Measurements from ENCODE around the gene RXRA.

The RXRA gene

DNA sequence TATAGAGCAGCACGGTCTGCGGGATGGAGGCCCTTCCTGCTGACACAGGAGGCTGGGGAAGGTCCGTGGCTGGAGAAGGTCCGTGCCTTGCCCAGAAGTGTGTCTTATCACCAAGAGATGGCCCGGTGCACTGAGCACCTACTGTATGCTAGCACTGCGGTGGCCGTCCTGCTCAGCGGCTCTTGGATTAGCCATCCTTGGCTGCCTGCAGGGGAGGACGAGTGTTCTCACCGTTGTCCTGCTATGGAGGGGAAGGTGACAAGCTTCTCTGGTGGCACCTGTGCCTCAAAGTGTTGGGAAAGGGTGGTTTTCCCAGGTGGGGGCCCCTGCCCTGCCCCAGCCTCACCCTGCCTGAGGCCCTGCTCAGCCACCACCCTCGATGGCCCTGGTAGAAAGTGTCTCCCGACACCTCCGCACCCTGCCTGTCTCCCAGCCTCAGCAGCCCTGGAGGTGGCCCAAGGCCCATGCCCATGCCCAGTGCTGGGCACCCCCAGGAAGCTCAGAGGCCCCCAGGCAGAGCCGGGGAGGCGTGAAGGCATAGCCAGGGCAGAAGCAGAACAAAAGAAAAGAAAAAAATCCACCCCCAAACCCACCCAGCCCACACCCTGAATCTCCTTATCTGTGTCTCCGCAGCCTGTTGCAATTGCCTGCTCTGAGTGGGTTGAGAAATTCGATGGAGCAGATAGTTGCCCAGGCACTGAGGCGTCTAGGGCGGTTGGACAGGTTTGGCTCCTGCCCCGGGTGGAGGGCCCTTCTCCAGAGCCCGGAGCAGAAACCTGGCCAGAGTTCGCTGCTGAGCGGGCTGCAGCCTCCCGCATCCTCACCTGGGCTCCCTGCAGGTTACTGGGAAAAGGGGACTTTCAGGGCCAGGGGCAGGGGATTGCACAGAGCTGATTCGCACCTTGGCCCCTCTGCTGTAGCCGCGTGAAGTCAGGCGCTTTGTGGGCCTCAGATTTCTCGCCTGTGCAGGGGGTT, 30.5 kb downstream of the RXRA start:
- DNase-seq = no peak

DNA sequence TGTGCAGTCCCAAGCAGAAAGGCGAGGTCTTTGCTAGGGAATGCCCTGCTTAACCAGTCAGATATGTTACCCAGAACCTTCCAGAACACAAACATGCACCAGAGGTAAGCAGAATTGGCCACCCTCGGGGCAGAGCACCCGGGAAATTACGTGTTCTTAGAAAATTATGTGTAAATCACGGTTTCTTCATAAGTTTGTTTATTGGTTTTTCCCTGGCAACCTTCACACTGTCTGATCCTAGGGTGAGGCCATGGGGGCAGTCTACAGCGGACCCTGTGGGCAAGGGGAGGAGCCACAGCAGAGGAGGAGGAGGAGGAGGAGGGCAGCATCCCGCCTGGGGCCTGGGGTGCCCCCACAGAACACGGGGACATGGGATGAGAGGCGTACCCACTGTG, 31.4 kb downstream of the RXRA start:
- DNase-seq = no peak

DNA sequence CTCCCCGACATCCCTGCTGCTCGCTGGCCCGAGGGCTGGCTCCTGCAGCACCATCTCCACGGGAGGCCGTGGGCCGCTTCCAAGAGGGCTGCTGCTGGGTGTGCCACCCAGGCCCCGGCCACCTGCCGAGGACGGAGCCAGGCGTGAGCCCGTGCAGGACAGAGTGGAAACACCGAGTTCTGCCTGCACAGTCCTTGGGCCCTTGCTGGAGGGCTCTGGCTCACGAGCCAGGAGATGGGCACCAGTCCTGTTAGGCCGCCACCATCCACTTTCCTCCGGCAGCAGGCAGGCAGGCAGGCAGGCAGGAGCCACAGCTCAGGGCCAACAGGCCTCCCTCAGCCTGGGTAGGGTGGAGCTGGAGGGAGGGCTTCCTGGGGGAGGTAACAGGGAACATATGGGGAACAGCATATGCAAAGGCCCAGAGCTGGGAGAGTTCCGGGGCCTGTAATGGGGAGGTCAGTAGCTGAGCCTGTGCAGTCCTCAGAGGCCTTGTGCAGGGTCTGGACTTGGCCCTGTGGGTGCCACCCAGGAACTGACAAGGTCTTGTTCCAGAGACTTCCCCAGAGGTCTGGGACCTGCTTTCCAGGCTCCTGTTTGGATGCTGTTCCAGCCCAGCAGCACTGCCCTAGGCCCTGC, 31.9 kb downstream of the RXRA start:
- DNase-seq = no peak

DNA sequence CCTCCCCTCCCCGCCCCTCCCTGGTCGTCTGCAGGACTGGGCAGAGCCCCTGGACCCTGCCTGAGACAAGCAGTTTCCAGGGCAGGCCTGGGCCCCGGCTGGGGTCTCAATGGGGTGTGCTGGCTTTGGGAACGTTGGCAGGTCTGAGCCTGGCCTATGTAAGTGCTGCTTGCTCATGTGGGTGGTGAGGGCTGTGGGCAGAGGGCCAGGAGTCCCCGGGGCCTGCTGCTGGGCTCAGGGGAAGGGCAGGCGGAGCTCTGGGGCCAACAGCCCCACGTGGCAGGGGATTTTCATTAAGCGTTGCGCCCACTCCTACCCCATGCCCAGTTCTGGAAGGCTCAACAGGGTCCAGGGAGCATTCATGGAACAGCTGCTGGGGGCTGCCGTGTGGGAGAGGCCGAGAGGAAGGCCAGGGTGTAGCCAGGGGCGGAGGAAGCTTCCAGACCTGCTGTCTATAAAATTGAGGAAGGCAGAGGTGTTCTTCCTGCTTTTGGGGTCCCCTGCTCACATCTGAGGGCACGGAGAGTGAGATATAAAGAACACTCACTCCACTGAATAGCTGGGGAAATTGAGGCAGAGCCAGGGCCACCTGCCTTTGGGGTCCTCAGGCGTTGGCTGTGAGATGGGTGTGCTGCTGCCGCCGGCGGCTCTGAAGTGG, 32.5 kb downstream of the RXRA start:
- DNase-seq = no peak

DNA sequence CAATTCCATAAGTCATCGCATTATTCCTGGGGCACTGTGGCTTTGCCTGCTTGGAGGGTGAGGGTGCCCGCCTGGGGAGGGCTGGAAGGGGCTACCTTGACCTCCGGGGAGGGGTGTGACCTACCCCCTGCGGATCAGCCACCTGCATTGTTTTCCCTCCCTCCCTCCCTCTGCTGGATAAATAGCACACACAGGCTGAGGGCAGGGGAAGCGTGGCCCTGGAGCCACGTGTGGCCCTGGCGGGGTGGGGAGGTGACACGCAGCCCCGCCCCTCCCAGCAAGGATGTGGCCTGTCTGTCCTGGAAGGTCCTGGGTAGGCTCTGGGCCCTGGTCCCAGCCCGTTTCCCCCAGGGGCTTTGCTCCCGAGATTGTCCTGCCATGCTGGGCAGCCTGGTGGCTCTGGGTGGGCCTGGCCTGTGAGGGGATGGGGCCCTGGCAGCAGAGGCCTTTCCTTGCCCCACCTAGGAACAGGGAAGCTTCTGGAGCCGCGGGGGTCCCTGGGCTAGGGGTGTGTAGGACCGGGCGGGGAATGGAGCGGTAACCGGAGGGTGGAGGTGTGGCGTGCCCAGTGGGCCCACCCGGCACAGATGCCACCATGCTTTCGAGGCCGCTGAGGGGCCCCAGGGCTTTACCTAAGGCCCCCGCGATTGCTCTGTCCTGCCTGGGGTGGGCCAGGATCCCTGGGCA, 33.4 kb downstream of the RXRA start:
- no peak for DNase-seq

DNA sequence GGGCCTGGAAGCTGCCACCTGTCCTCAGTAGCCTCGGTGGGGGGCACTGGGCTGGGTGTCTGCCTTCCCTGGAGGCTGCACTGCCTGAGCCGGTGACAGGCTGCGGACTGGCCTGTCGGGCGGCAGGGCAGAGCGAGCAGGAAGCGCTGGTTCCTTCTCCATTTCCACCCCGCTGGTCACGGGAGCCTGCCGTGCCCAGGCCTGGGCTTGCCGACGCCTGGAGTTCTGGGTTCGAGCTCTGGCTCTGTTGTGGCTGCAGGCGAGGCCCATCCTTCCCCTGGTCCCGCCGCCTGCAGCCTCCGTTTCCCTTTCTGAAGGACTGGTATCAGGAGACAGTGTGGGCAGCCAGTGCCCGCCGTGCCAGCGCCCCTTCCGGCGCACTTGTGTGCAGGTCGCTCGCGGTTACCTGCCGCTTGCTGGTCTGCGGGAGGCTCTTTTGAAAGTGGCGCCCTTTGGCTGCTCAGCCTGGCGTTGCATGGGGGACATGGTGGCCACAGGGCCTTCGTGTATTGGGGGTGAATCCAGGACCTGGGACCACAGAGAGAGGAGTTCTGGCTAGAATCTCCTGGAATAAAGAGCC, 34.0 kb downstream of the RXRA start:
- no peak for DNase-seq

DNA sequence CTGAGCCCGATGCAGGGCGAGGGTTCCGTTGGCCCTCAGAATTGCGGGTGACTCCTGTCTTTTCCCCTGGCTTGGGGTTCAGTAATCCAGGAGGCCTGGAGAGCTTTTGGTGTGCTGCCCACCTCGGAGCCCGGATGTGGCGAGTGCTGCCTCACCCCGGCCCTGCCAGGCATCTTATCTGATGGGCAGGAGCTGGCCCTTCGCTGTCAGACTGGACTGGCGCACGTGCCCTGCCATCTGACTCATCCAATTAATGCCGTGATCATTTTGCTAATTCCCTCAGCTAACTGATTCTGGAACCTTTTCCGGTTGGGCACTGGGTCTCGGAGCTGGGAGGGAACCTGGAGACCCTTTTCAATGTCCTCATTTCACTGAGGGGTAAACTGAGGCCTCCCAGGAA, 34.6 kb downstream of the RXRA start:
- no peak for DNase-seq

DNA sequence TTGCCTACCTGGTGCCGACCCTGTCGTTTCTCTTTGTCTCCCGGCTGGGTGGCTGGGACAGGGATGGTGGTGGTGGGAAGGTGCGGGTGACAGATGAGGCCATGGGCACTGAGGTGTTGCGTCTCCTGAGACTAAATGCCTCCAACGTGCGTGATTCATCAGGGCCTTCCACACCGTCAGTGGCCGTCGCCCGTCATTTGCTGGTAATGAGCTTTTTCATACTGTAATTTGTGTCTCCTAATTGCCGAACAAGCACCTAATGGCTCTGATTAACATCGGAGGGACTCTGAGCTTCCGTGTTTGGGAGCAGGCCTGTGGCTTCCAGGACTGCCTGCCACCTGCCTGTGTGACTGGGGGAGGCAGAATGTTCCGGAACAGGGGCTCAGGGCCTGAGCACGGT, 35.2 kb downstream of the RXRA start:
- DNase-seq = no peak

DNA sequence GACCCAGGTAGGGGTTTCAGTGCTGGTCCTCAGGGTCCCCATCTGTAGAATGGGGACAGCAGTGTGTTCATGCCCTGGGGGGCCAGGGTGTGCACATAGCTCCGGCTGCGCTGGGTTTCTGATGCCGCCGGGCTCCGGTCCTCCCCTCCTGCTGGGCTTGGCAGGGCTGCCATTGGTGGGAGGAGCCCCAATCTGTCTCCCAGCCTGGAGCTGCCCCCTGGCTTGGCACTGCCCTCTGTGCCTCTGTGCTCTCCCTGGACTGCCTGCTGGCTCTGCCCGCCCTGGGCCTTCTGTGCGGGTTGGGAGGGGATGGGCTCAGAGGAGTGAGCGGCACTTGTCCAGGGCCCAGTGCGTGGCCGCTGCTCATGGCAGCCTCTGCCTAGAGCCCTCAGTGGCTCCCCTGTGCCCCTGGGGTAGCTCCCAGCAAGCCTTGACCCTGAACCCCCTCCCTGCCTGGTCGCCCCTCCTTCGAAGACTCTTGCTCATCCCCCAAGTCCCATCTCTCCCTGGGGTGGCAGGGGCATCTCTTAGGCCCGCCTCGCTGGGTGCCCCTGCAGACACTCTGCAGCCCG, 35.7 kb downstream of the RXRA start:
- DNase-seq = no peak

DNA sequence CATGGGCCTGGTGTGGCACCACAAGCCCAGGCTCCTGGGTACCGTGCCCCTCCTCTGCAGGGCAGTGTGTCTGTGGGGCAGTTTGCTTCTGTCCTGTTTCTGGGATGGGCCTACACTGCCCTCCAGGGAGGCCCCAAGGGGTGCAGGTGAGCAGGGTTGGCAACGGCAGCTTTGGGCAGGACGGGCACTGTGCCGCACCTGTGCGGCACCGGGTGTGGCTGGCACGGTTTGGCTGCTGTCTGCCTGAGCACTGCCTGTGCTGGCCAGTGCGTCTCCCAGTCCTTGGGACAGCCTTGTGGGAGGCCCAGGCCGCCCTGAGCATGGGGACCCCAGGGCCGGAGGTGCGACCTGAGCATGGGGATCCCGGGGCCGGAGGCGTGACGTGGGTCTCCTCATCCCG, 37.2 kb downstream of the RXRA start:
- DNase-seq = no peak

DNA sequence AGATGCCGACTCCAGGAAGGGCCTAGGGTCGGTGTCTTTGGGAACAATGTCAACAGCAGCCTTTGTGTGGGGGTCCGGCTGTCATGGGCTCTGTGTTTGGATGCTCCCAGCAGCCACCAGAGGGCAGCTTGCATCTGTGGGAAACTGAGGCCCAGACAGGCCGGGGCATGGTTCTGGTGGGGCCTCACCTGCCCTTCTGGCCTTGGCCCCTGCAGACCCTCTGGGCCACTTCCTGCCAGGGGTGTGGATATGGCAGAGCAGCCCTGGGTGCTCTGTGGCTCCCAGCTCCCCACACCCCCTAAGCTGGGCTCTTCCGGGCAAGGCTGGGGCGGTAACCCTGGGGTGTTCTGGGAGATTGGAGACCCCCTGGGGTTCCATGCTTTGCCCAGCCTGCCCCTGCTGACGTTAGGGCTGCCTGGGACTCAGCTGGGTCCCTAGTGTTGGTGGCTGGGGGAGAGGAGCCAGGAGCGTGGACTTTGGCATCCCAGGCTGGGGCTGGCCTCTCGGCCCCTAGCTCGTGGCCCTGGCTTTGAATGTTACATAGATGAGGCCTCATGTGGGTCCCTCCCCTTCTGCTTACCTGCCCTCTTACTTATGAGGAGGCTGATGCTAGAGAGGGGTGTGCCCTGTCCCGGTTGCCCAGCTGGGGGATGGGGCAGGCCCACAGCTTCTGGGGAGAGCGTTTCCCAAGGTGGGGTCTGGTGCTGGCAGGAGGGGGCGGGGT, 38.3 kb downstream of the RXRA start:
- DNase-seq = no peak

DNA sequence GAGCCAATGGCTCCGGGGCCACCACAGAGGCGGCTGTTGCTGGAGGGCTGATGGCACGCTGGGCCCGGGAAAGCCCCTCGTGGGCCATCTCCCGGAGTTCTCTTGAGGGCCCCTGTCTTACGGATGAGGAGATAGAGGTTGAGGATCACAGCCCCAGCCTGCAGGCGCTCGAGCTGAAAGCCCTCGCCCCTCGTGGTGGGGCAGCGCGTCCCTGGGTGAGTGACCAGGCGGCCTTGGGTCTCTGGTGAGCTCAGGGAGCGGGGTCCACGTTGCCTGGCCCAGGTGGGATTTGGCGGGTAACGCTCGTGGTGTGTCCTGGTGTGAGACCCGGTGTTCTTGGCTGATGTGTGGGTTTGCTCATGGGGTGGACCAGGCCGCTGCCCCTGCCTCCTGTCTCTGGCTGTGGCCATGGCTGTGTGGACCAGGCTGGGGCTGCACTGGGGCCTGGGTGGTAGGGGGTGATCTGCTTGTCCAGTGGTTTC, 38.9 kb downstream of the RXRA start:
- DNase-seq = no peak

DNA sequence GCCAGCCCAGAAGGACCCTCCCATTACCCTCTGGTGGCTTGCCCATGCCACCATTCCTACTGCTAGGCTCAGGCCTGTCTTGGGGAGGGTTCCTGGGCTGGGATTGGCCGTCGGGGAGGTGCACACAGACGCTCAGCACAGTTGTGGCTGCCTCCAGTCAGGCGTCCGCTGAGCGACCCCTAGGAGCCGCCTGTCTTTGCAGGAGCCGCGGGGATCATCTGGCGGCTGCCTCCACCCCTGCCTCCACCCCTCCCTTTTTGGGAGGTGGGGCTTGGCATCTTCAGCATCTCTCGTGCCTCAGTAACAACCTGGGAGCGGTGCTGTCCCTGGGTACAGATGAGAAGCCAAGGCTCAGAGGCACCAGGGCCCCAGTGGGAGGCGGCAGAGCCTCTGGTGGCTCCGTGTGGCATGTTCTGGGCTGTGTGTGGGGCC, 39.6 kb downstream of the RXRA start:
- no peak for DNase-seq

DNA sequence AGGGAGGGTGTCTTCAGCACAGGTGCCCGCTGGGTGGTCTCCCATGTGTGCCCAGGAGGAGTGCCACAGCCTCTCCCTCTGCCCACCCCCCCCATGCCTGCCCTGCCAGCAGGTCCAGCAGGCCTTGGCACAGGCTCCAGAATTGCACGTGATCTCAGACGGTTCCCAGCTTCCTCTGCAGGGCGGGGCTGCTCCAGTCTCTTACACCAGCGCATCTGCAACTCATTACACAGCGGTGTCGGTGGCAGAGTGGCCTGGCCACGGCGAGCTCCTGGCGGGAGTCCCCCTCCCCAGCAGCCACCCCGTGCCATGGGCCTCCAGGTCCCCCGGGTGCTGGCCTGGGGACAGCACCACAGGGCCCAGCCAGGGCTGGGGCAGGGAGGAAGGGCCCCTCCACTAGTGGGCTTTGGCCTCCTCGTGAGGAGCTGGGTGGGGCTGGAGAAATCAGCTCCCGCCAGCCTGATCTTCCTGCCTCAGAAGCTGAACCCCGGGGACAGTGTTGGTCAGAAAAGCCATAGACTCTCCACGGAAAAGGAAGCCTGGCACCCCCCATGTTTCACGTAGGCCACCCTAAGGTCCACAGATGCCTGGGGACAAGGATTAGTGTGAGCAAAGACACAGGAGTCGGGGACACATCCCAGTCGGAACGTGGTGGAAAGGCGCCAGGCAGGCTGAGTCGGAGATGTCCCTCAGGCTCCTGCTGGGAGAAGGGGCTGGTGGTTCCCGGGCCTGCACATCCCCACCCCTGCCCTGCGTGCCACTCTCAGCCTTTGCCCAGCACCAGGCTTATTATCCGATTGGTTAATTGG, 40.2 kb downstream of the RXRA start:
- no peak for DNase-seq

DNA sequence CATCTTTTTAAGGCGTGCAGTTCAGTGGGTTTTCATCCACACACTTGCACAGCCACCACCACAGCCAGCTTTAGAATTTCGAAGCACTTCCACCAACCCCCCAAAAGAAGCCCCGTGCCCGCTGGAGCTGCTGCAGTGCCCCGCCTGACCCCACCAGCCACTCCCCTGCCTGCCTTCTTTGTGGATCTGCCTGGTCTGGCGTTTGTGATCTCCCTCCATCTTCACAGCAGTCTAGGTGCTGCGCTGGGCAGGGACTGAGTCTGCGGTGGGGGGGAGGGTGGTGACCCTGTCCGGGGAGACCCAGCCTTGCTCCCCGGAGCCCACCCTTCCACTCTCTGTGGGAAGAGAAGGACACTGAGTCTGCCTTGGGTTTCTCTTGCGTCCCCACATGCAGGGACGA, 40.8 kb downstream of the RXRA start:
- no peak for DNase-seq

DNA sequence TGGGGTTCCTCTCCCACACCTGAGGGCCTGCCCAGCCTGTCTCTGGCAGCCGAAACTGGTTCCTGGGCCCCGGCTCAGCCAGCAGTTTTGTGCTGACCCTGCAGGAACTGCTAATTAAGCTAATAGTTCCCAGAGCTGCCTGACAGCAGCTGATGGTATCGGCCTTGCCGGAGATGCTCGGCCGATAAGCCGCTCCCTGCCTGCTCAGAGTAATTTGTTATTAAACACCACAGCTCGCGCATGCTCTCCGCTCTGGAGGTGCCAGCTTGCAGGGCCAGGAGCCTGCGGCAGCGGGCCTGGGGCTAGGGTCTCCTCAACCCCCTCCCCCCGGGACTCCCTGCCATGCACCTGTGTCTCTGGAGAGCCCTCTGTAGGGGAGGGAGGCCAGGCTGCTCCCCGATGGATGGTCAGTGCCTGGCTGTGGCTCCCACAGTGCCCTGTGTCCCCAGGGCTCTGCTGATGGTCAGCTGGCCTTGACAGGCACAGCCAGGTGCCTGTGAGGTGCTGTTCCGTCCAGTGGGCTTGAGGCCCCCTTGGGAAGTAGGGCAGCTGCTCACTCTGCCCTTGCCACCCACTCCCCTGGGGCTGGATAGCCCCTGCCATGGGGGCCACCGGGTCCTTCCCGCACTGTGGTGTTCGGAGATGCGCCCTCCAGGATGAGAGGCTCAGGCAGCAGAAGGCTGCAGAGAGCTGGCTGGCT, 41.7 kb downstream of the RXRA start:
- no peak for DNase-seq

DNA sequence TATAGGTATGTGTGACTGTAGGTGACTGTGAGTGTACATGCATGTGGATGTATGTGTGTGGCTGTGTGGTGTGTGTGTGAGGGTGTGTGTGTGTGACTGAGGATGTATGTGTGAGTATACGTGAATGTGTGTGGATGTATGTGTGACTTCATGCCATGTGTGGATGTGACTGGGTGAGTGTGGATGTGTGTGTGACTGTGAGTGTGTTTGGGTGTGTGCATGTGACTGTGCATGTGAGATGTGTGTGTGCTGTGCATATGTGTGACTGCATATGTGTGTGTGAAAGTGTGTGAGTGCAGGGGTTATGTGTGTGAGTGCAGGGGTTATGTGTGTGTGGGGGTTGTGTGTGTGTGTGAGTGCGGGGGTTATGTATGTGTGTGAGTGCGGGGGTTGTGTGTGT, 42.3 kb downstream of the RXRA start:
- no peak for DNase-seq

DNA sequence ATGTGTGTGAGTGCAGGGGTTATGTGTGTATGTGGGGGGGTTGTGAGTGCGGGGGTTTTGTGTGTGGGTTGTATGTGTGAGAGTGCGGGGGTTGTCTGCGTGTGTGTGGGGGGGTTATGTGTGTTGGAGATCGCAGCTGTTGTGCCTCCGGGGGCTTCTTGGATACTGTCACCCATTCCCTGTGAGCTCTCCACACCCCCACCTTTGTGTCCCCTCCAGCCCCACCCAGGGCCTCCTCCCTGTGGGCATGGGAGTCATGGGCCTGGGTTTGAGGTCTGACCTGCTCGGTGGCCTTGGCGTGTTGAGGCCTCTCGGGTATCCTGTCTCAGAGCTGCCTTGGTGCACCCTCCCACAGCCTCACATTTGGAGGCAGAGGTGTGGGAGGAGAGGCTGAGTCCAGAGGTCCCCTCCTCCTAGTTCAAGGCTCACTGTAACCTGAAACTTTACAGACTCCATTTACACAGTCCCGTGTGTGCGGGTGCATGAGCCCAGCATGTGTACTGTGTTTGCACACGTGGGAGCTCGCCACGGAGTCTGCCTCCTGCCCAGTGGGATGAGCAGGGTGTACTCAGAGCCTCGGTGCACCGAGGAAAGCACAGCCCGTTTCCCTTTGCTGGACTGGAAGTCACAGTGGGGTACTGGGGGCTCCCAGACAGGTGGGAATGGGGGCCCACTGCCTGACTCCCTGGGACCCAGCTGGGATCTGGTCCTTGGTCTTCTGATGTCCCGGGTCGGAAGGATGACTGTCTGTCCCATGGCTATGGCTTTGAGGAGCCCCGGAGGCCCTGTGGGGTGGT, 43.4 kb downstream of the RXRA start:
- no peak for DNase-seq

DNA sequence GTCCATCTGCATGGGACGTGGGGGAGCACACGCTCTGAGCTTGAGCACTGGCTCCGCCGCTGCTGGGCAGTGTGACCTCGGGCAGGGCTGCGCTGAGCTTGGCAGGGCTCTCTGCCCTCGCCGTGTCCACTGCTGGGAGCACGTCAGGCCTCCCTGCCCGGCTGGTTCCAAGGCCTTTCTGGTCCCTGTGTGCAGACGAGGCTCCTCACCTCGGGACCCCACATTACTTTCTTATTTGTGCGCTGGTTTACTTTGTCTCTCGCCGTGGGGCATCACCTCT, 43.9 kb downstream of the RXRA start:
- DNase-seq = no peak

DNA sequence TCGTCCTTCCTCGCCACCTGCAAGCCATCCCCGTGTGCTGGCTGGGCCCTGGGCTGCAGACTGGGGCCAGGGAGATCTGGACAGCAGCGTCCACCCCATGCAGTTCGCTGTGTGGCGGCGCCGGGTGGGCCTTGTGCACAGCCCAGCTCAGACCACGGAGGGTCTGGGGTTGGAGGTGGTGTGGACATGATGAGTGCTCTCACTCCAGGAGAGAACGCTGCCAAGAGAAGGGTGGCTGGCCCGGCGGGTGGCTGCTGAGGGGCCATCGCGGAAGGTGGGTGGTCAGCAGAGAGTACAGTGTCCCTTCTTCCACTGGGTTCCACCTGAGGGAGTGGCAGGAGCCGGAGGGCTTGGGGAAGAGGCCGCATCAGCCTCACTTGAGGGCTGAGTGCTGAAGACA, 44.4 kb downstream of the RXRA start:
- no peak for DNase-seq

Measured in activated CD8-positive, alpha-beta memory T cell treated with anti-CD3 and anti-CD28 coated beads, Interleukin-2, amount 50 U/mL, for 4 hours (primary cell).